SU-DHL-6 (cell line): ENCODE results near the gene CPLX4.

Source experiments
- H2AFZ ChIP-seq: fragments of 200-600 bp; sonication (generic); 2 replicates; pipeline ENCODE4 v1.6.1; 2014; ENCODE audit warnings: low read depth, mild to moderate bottlenecking, moderate library complexity, mixed read lengths, antibody characterized with exemption, low read length; ENCODE audit not compliant: severe bottlenecking
- H3F3A ChIP-seq: fragments of 200-600 bp; shearing (Covaris generic); 2 replicates; pipeline ENCODE4 v1.6.0; 2016; ENCODE audit warnings: antibody characterized with exemption, mild to moderate bottlenecking; ENCODE audit not compliant: insufficient read depth
- H3K27ac ChIP-seq: fragments of 200-600 bp; sonication (generic); 2 replicates; pipeline ENCODE4 v1.5.1; 2016; ENCODE audit warnings: low read depth, mild to moderate bottlenecking, low read length, moderate library complexity, mixed read lengths
- H3K27me3 ChIP-seq: fragments of 200-600 bp; sonication (generic), shearing (Covaris generic); 2 replicates; pipeline ENCODE4 v1.6.0; 2014; ENCODE audit warnings: mild to moderate bottlenecking, low read length
- H3K36me3 ChIP-seq: fragments of 200-600 bp; sonication (generic); 2 replicates; pipeline ENCODE4 v1.6.1; 2014; ENCODE audit warnings: mild to moderate bottlenecking, low read length, mixed read lengths
- H3K4me2 ChIP-seq: fragments of 300-600, 200-600 bp; shearing (Covaris generic), sonication (generic); 2 replicates; pipeline ENCODE4 v1.6.0; 2014; ENCODE audit warnings: low read length, low read depth, mild to moderate bottlenecking; ENCODE audit not compliant: poor library complexity, severe bottlenecking
- H3K4me3 ChIP-seq: fragments of 200-600 bp; sonication (generic); 2 replicates; pipeline ENCODE4 v1.5.1; 2014; ENCODE audit warnings: antibody characterized with exemption, low read length, mild to moderate bottlenecking, mixed read lengths; ENCODE audit not compliant: insufficient read depth, poor library complexity, severe bottlenecking
- H3K79me2 ChIP-seq: fragments of 200-600 bp; sonication (generic); 2 replicates; pipeline ENCODE4 v1.6.1; 2014; ENCODE audit warnings: mild to moderate bottlenecking, low read length, moderate library complexity; ENCODE audit not compliant: insufficient read depth
- H3K9ac ChIP-seq: fragments of 200-600 bp; sonication (generic); 2 replicates; pipeline ENCODE4 v1.7.0; 2014; ENCODE audit warnings: mild to moderate bottlenecking, low read length
- H3K9me2 ChIP-seq: fragments of 200-600 bp; sonication (generic); replicated peaks from 2 replicates; pipeline ENCODE4 v1.6.1; 2014; ENCODE audit warnings: low read length; ENCODE audit not compliant: insufficient read depth
- H3K9me3 ChIP-seq: fragments of 200-600 bp; sonication (generic); 2 replicates; pipeline ENCODE4 v1.6.1; 2014; ENCODE audit warnings: low read length, mixed read lengths; ENCODE audit not compliant: insufficient read depth
- H4K20me1 ChIP-seq: fragments of 200-600 bp; sonication (generic); 2 replicates; pipeline ENCODE4 v1.6.1; 2014; ENCODE audit warnings: low read depth, mild to moderate bottlenecking, antibody characterized with exemption, low read length, moderate library complexity, mixed read lengths
- CTCF ChIP-seq: fragments of 200-600 bp; sonication (generic); IDR thresholded peaks from one replicate; pipeline ENCODE4 v1.5.1; 2017; ENCODE audit warnings: antibody characterized with exemption, mild to moderate bottlenecking, low read length, moderate library complexity; ENCODE audit not compliant: insufficient read depth, poor library complexity, severe bottlenecking
- EZH2phosphoT487 ChIP-seq: fragments of 200-600 bp; sonication (generic), shearing (Covaris generic); conservative IDR thresholded peaks from 2 replicates; pipeline ENCODE4 v1.6.1; 2018; ENCODE audit warnings: mild to moderate bottlenecking, antibody characterized with exemption, low read length, moderate library complexity, mixed read lengths

The CPLX4 gene

GRCh38 chr18:59270689-59271257, 47.7 kb downstream of the CPLX4 start:
- Histone ChIP-seq H3K27me3 (0 out of 2 replicates have a peak, but pooled peaks cover 3% of the 10 kb centered on the region), H3K9me2 (no peaks in the 10 kb centered on the region), H4K20me1 (no peaks in the 10 kb centered on the region), H3K4me3 (no peak overlapping the region), H3K27ac (no peak overlapping the region), H3K4me2 (no peak overlapping the region), H3K79me2 (no peaks in the 10 kb centered on the region), H3F3A (no peaks in the 10 kb centered on the region), H3K36me3 (no peaks in the 10 kb centered on the region), H3K9me3 (no peaks in the 10 kb centered on the region), H2AFZ (no peak overlapping the region), H3K9ac (no peak overlapping the region)
- TF ChIP-seq EZH2phosphoT487 (no peak), CTCF (no peak)

- Histone ChIP-seq H3K4me2 (no peak overlapping the region), H3K4me3 (no peak overlapping the region), H3K9me3 (no peaks in the 10 kb centered on the region), H3K36me3 (no peaks in the 10 kb centered on the region), H3K27me3 (0 out of 2 replicates have a peak, but pooled peaks cover 3% of the 10 kb centered on the region), H4K20me1 (no peaks in the 10 kb centered on the region), H3F3A (no peaks in the 10 kb centered on the region), H3K9me2 (no peaks in the 10 kb centered on the region), H2AFZ (no peak overlapping the region), H3K27ac (no peak overlapping the region), H3K79me2 (no peaks in the 10 kb centered on the region), H3K9ac (no peak overlapping the region)
- no peak for TF ChIP-seq EZH2phosphoT487
- no peak for TF ChIP-seq CTCF
These were observed 48.8 kb downstream of the CPLX4 start for GRCh38 chr18:59269563-59270119.

GRCh38 chr18:59268721-59269562, 49.5 kb downstream of the CPLX4 start:
- no peak overlapping the region for H3K27ac ChIP-seq
- no peaks in the 10 kb centered on the region for H3K9me2 ChIP-seq
- H4K20me1 ChIP-seq = no peaks in the 10 kb centered on the region
- H3K9ac ChIP-seq = no peak overlapping the region
- H3F3A ChIP-seq = no peaks in the 10 kb centered on the region
- H3K4me3 ChIP-seq = no peak overlapping the region
- H3K79me2 ChIP-seq = no peaks in the 10 kb centered on the region
- no peaks in the 10 kb centered on the region for H3K36me3 ChIP-seq
- H3K27me3 ChIP-seq = 0 out of 2 replicates have a peak, but pooled peaks cover 3% of the 10 kb centered on the region
- no peak for TF ChIP-seq EZH2phosphoT487
- H2AFZ ChIP-seq = no peak overlapping the region
- no peak overlapping the region for H3K4me2 ChIP-seq
- H3K9me3 ChIP-seq = no peaks in the 10 kb centered on the region
